A204.1 (cell line): ENCODE measurements around the gene NSUN5.
"Not testable (repeated sequence)": the region's sequence is repeated elsewhere in the genome, so short reads cannot be mapped to it uniquely, and the experiment has no call there.

Experiments used
- FAIRE-seq: peaks from 2 replicates; lab custom pipeline; 2012; peaks lifted over from hg19 to GRCh38; lab: Jason Lieb, UNC

The NSUN5 gene

DNA sequence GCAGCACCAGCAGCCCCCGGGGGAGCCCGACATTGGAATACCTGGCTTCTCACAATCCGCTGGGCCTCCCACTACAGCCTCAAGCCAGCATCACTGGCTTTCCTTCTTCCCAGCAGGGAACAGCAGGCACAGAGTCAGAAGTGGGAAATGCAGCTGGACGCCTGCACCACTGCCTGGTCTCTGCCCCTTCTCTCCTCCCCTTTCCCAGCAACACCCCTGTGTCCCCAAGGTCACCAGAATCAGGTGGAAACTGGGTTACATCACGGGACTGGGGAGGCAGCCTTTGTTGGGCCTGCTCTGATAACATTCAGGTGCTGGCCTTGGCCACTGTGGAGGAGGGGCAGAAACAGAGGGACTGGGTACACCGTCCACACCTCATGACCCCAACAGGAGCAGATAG, 16.8 kb upstream of the NSUN5 start:
- not testable (repeated sequence) for FAIRE-seq

GRCh38 chr7:73324081-73324845, 15.6 kb upstream of the NSUN5 start:
- FAIRE-seq: not testable (repeated sequence)

- not testable (repeated sequence) for FAIRE-seq
Measured at GRCh38 chr7:73323434-73324080, 14.9 kb upstream of the NSUN5 start.

DNA sequence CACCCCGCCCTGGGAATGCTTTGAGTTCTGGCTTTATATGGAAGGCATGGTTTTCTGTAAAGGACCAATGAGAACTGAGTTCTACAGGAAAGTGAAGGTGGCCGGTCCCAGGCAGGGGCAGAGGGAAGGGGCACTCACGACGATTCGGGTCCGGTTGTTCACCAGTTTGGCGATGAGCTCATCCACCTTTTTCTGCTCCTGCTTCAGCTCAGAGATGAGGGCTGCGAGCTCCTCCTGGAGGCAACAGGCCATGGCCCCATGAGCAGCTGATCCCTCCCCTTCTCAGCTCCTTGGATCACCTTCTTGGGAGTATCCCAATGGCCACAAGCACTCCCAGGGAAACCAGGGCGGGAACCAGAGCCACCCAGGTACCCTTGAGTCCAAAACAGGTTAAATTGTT, 11.4 kb upstream of the NSUN5 start:
- not testable (repeated sequence) for FAIRE-seq

GRCh38 chr7:73319541-73319940, 10.9 kb upstream of the NSUN5 start:
- FAIRE-seq: not testable (repeated sequence)

GRCh38 chr7:73318656-73319204, 10.1 kb upstream of the NSUN5 start:
- FAIRE-seq: not testable (repeated sequence)

DNA sequence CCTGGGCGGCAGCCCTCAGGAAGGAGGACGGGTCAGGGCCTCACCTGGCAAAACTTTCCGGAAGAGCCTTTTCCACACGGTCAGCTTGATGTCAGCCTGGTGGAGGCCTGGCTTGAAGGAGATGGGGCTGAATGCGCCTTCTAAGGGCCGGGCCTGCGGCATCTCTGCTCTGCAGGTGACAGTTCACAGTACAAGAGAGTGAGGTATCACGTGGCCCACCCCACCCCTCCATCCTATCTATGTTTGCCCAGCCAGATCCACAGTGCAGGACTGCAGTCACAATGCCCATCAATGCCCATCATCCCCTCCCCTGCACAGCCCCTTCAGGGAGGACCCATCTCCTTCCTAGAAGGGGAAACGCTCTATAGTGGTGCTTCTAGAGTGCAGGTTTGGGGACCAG, 7.9 kb upstream of the NSUN5 start:
- FAIRE-seq: no peak

DNA sequence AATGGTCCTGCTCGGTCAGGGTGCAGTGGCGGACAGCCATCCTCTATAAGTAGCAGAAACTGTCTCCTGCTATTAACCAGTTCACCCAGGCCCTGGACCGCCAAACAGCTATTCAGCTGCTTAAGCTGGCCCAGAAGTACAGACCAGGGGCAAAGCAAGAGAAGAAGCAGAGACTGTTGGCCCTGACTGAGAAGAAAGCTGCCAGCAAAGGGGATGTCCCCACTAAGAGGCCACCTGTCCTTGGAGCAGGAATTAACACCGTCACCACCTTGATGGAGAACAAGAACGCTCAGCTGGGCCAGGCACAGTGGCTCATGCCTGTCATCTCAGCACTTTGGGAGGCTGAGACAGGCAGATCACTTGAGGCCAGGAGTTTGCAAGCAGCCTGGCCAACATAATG, 5.6 kb upstream of the NSUN5 start:
- no peak for FAIRE-seq

DNA sequence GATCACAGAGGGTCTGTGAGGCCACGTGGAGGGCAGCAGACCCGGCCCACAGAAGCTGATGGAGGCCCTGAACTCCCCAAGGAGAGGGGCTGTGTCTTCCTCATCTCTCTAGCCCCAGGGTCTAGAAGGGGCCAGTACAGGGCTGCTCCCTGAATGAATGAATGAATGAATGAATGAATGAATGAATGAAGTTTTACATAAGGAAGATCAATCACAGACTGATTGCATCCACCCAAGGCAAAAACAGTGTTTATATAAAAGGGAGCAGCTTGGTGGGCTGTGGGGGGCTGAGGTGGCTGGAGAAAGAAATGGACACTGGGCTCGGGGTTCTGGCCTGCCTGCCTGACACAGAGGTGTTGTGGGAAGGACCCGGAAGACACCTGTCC, 4.9 kb upstream of the NSUN5 start:
- no peak for FAIRE-seq

DNA sequence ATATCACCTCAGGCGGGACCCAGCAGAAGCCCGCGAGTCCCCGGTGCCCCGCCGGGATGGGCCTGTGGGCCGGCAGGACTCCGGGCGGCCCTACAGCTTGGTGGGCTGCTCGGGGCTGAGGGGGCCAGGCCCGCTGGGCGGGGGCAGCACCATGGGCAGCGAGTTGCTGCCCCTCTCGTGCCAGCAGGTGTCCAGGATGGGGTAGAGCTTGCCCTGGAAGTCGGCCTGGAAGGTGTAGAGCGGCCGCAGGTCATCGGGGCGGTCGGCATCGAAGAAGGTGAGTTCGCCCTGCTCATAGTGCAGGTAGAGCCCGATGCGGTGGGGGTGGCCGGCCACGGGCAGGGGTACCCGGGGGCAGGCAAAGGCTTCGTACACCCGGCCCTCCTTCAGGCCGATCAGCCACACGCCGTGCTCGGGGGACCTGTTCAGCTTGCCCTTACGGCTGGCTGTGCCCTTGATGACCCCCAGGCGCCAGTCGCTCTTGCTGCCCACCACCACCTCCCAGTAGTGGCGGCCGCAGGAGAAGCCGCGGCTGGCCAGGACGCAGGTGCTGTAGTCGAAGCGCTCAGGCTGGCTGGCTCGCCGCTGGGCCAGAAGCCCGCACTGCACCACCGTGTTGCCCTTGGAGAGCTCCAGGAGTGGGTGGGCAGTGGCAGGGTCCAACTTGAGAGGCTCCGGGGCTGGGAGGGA, 4.3 kb upstream of the NSUN5 start:
- FAIRE-seq: no peak

DNA sequence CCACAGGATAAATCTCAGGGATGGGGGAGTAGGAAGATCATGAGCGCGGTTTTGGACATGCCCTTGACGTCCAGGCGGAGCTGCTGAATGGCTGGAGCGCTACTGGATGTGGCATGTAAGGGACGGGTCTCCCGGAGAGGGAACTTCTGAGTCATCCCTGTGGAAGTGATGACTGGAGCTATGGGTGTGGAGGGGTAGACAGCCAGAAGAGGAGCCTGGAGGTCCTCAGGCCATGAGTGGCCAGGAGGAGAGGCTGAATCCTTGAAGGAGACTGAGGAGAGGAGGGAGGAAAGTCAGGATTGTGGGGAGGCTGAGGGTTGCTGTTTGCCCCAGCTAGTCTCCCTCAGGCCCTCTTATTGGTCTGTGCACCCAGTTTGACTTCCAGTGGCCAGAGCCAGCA, 2.8 kb upstream of the NSUN5 start:
- FAIRE-seq: not testable (repeated sequence)

- no peak for FAIRE-seq
Measured at GRCh38 chr7:73308074-73308664, 457 bp downstream of the NSUN5 start.

GRCh38 chr7:73307436-73307835, 1.2 kb downstream of the NSUN5 start:
- FAIRE-seq: no peak

- not testable (repeated sequence) for FAIRE-seq
Measured at GRCh38 chr7:73304612-73305387, 3.8 kb downstream of the NSUN5 start.

DNA sequence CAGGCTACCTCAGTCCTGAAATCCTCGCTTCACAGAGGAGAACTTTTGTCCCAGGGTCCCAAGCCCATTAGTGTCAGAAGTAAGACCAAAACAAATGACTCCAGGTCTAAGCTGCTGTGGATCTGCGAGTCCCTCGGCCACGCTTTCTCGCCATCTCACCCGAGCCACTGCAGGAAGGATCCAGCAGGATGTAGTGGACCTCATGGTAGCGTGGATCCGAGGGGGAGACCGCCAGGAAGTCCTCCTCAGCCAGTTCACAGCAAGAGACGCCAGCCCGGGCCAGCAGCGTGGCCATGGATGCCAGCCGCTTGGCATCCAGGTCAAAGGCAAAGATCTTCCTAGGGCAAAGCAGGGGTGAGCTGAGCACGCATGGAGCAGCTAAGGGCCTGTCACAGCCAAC, 4.6 kb downstream of the NSUN5 start:
- no peak for FAIRE-seq

DNA sequence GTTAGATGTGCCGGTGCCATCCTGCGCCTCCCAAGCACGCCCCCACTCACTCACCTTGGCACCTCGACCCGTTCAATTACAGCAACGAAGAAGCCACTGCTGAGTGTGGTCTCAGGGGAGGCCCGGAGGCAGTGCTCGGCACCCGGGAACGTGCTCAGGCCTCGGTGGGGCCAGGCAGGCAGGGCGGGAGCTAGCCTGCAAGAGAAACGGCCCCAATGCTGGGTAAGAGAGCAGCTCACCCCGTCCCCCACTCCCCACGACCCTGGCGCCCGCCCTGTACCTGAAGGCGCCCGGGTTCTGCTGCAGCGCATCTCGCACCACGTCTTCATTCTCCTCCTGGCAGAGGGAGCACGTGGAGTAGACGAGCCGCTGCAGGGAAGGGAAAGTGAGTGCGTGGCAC, 5.1 kb downstream of the NSUN5 start:
- FAIRE-seq: no peak

DNA sequence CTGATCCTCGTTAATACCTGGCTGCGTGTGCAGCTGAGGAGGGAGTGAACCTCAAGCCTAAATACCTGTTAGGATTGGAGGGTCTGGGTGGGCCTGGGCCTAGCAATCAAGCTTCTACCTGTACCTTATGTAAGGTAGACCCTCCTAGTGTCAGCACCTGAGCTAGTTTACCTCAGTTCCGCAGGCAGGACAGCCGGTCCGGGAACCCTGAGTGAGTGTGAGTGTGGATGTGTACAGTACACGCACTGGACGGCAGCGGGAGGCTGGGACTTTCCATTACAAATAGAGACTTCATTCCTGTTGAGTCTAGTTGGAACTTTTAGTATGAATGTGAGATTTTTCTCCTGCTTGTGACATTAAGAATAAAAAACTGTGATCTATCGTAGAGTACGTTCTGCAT, 5.8 kb downstream of the NSUN5 start:
- FAIRE-seq: not testable (repeated sequence)

DNA sequence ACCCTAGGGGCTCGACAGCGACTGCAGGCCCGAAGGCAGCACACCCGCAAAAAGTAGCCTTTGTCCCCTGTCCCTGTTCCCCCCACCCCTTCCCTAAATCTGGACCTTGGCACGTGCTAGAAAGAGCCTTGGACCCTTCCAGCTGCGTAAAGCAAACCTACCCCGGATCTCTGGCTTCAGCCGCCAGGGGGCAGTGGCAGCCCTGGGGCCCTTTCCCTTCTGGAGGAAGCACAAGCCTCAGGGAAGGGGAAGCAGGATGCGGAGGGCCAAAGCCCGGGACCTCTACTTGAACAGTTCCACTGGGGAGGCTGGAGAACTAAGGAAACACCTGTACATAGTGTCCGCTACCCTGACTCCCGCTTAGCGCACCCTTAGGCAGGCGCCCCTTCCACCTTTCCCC, 7.5 kb downstream of the NSUN5 start:
- not testable (repeated sequence) for FAIRE-seq

DNA sequence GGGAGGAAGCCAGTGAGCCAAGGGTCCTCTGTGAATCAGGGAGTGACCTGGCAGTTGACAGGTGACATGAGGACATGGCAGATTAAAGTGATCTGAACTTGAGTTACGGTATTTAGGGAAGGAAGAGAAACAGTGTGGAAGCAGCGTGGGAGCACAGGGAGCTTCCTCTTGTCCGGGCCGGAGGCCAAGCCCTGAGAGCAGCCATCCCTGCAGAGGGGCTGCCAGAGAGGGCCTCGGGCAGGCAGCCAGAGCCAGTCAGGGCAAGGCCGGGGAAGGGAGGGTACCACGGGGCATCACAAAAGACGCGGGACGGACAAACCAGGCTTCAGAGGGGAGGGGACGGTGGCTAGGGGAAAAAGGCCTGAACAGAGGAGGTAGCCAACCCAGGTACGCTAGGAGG, 8.8 kb downstream of the NSUN5 start:
- not testable (repeated sequence) for FAIRE-seq

- not testable (repeated sequence) for FAIRE-seq
Measured at GRCh38 chr7:73297706-73298105, 10.9 kb downstream of the NSUN5 start.

GRCh38 chr7:73297235-73297634, 11.4 kb downstream of the NSUN5 start:
- not testable (repeated sequence) for FAIRE-seq

DNA sequence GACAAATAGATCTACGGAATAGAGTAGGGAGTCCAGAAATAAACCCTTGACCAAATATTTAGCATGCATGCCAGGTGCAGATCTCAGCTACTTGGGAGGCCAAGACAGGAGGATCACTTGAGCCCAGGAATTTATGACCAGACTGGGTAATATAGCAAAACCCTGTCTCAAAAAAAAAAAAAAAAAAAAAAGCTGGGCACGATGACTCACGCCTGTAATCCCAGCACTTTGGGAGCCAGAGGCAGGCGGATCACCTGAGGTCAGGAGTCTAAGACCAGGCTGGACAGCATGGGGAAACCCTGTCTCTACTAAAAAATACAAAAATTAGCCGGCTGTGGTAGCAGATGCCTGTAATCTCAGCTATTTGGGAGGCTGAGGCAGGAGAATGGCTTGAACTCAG, 31.4 kb downstream of the NSUN5 start:
- not testable (repeated sequence) for FAIRE-seq
